GM21529 (cell line): Measurements from ENCODE around the gene IMPDH1.

ENCODE experiments used
- ATAC-seq: cut with Tn5 transposase; IDR thresholded peaks from one replicate; pipeline ENCODE4 v1.9.1; 2021; ENCODE audit not compliant: unreplicated experiment

The IMPDH1 gene

GRCh38 chr7:128405471-128406313, 4.1 kb downstream of the IMPDH1 start:
- peak; percentile 19 for ATAC-seq

- ATAC-seq, result no peak
These were observed 4.8 kb downstream of the IMPDH1 start for GRCh38 chr7:128404886-128405470.

GRCh38 chr7:128404143-128404681, 5.6 kb downstream of the IMPDH1 start:
- no peak for ATAC-seq

GRCh38 chr7:128403676-128404075, 6.1 kb downstream of the IMPDH1 start:
- ATAC-seq, result no peak

- no peak for ATAC-seq
These were observed 7.4 kb downstream of the IMPDH1 start for GRCh38 chr7:128402356-128402755.

GRCh38 chr7:128400566-128400965, 9.2 kb downstream of the IMPDH1 start:
- ATAC-seq, result no peak

- no peak for ATAC-seq
These were observed 9.8 kb downstream of the IMPDH1 start for GRCh38 chr7:128399991-128400390.

GRCh38 chr7:128398841-128399135, 11.0 kb downstream of the IMPDH1 start:
- peak; percentile 30 for ATAC-seq

- peak; percentile 67 for ATAC-seq
These were observed 11.6 kb downstream of the IMPDH1 start for GRCh38 chr7:128398016-128398840.

GRCh38 chr7:128396357-128396756, 13.4 kb downstream of the IMPDH1 start:
- no peak for ATAC-seq

GRCh38 chr7:128395748-128396147, 14.0 kb downstream of the IMPDH1 start:
- ATAC-seq, result no peak

- no peak for ATAC-seq
These were observed 14.8 kb downstream of the IMPDH1 start for GRCh38 chr7:128394904-128395496.

- no peak for ATAC-seq
These were observed 16.1 kb downstream of the IMPDH1 start for GRCh38 chr7:128393526-128394330.

GRCh38 chr7:128392446-128393327, 17.1 kb downstream of the IMPDH1 start:
- ATAC-seq, result no peak

GRCh38 chr7:128391805-128392204, 18.0 kb downstream of the IMPDH1 start:
- no peak for ATAC-seq

GRCh38 chr7:128390871-128391565, 18.8 kb downstream of the IMPDH1 start:
- ATAC-seq, result no peak

- ATAC-seq, result no peak
These were observed 20.0 kb downstream of the IMPDH1 start for GRCh38 chr7:128389618-128390329.

- ATAC-seq, result no peak
These were observed 20.6 kb downstream of the IMPDH1 start for GRCh38 chr7:128389085-128389617.
